Activated naive CD8-positive, alpha-beta T cell treated with anti-CD3 and anti-CD28 coated beads for 36 hours (primary cell): ENCODE results near the gene TBC1D2. TPM values are rescaled to one million over a fixed set of nuclear protein-coding genes. Genes with fewer than 3 reads are reported as not detected.

Source experiments
- DNase-seq: peaks from one replicate; pipeline ENCODE4 v3.0.0; 2021
- H3K27ac Mint-ChIP-seq: one replicate; pipeline ENCODE4 v1.8.0; 2022; ENCODE audit warnings: mild to moderate bottlenecking, moderate library complexity, mixed read lengths
- H3K27me3 Mint-ChIP-seq: one replicate; pipeline ENCODE4 v1.8.0; 2022; ENCODE audit warnings: mild to moderate bottlenecking, mixed read lengths
- H3K36me3 Mint-ChIP-seq: one replicate; pipeline ENCODE4 v1.8.0; 2021; ENCODE audit warnings: mild to moderate bottlenecking, mixed read lengths
- H3K4me1 Mint-ChIP-seq: one replicate; pipeline ENCODE4 v1.8.0; 2021; ENCODE audit warnings: mixed read lengths
- H3K4me3 Mint-ChIP-seq: one replicate; pipeline ENCODE4 v1.8.0; 2022; ENCODE audit warnings: mild to moderate bottlenecking, moderate library complexity, mixed read lengths
- H3K9me3 Mint-ChIP-seq: one replicate; pipeline ENCODE4 v1.8.0; 2022; ENCODE audit warnings: mixed read lengths
- total RNA-seq, 2 experiments: library from RNA; stranded (reverse); gene quantifications; one replicate each; pipeline ENCODE4 v1.2.3, GENCODE V29; 2021

The TBC1D2 gene
- total RNA-seq, 2 experiments from 2014 or later = 1.8 to 2.2 TPM

DNA sequence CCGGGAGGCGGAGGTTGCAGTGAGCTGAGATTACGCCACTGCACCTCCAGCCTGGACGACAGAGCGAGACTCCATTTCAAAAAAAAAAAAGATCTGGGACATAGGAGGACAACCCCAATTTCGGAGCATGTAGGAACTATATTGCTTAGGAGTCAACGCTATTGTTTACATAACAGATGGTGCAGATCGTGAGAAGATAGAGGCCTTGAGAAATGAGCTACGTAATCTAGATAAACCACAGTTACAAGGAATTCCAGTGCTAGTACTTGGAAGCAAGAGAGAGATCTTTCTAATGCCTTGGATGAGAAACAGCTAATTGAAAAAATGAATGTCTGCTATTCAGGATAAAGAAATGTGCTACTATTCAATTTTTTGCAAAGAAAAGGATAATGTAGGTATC lies 20.3 kb downstream of the TBC1D2 start:
- Mint-ChIP-seq H3K27me3 (no peaks in the 10 kb centered on the region), H3K4me3 (no peak overlapping the region), H3K27ac (no peak overlapping the region), H3K36me3 (peaks cover 4% of the 10 kb centered on the region), H3K4me1 (no peaks in the 10 kb centered on the region), H3K9me3 (no peaks in the 10 kb centered on the region)
- no peak for DNase-seq

DNA sequence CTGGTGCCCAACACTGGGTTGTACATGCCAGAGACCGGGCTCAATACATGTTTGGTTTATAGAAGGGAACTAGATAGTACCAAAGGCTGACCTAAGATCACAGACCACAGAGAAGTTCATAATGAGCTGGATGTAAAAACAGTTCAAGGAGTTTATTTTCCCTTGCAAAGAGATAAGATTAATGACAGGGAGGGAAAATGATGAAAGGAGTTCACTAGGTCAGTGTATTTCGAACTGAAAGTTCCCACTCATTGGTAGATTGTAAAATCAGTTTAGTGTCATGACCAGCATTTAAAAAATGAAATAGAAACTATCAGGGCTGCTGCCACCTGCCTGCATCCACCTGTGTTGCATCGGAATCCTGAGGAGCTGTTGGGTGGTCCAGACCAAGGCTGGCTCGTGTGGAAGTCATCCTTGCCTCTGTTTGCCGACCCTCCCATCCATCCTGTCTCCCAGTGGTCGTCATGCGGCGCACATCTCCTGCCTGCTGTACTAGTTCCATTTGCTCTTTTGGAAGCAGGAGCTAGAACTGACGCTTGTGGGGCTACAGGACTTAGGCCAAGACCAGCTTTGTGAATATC lies 21.1 kb downstream of the TBC1D2 start:
- Mint-ChIP-seq H3K4me1 (no peaks in the 10 kb centered on the region), H3K4me3 (no peak overlapping the region), H3K27ac (no peak overlapping the region), H3K9me3 (no peaks in the 10 kb centered on the region), H3K36me3 (peaks cover 4% of the 10 kb centered on the region), H3K27me3 (no peaks in the 10 kb centered on the region)
- DNase-seq = no peak

DNA sequence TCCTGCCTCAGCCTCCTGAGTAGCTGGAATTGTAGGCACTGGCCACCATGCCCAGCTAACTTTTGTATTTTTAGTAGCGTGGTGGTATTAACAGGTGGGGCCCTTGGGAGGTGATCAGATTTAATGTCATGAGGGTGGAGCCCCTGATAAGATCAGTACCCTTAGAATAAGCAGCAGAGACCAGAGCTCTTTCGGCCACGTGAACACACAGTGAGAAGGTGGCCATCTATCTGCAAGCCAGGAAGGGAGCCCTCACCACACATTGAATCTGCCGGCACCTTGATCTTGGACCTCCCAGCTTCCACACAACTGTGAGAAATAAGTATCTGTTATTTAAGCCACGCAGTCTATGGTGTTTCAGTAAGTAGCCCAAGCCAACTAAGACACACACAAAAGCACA lies 22.5 kb downstream of the TBC1D2 start:
- Mint-ChIP-seq H3K27me3 (no peaks in the 10 kb centered on the region), H3K36me3 (peaks cover 4% of the 10 kb centered on the region), H3K4me3 (no peak overlapping the region), H3K9me3 (no peaks in the 10 kb centered on the region), H3K27ac (no peak overlapping the region), H3K4me1 (no peaks in the 10 kb centered on the region)
- no peak for DNase-seq

DNA sequence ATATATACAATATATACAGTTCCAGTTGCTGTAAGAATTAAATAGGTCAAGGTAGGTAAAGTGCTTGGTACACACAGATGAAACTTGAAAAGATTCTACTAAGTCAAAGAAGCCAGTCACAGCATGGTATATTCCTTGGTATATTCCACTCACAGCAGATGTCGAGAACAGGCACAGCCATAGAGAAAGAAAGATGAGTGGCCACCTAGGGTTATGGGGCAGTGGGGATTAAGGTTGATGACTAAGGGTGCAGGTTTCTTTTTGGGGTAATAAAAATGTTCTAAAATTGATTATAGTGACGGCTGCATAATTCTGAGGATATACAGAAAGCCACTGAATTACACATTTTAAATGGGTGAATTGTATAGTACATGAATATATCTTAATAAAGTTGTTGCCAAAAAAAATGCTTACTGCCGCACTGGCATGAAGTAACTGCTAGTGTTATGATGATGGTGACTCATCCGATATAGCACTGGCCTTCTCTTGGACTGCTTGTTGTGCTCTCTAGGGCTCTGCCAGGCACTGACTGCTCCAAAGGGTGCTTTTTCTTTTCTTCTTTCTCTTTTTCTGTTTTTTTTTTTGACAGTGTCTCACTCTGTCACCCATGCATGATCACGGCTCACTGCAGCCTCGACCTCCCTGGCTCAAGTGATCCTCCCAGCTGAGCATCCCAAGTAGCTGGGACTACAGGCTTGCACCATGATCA lies 23.5 kb downstream of the TBC1D2 start:
- H3K27me3 Mint-ChIP-seq = no peaks in the 10 kb centered on the region
- H3K9me3 Mint-ChIP-seq = no peaks in the 10 kb centered on the region
- H3K4me3 Mint-ChIP-seq = no peak overlapping the region
- DNase-seq = no peak
- peaks cover 4% of the 10 kb centered on the region for H3K36me3 Mint-ChIP-seq
- H3K27ac Mint-ChIP-seq = no peak overlapping the region
- no peaks in the 10 kb centered on the region for H3K4me1 Mint-ChIP-seq

DNA sequence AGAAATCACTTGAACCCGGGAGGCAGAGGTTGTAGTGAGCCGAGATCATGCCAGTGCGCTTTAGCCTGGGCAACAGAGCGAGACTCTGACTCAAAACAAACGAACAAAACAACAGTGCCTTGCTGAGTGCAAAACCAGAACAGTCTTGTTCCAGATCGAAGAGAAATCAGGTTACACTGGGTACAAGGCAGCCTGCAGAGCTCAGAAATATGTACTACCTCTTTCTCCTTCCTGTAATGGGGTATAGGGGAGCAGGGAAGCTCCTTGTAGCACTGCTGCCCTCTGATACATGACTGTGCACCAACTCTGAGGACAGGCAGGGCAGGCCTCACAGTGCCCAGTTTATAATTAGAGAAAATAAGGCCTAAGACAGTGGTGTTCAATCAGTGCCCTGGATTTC lies 24.7 kb downstream of the TBC1D2 start:
- H3K4me1 Mint-ChIP-seq = no peaks in the 10 kb centered on the region
- H3K27me3 Mint-ChIP-seq = no peaks in the 10 kb centered on the region
- no peaks in the 10 kb centered on the region for H3K9me3 Mint-ChIP-seq
- H3K27ac Mint-ChIP-seq = no peak overlapping the region
- no peak overlapping the region for H3K4me3 Mint-ChIP-seq
- H3K36me3 Mint-ChIP-seq = peaks cover 4% of the 10 kb centered on the region
- DNase-seq = no peak

DNA sequence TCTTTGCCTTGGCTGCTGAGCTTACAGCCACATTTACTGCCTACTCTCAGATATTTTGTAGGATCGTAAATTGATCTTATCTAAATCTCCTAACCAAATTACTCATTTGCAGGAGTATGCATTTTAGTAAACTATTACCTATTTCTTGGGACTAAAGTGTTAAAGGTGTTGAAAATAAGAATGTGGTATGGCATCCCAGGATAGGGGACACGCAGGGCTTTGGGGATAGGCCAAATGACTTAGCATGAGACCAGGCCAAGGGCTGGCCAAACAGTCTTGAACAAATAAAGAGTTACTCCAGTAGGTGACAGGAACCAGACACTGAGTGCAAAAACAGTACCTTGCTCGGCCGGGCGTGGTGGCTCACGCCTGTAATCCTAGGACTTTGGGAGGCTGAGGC lies 25.1 kb downstream of the TBC1D2 start:
- Mint-ChIP-seq H3K4me3 (no peak overlapping the region), H3K27ac (no peak overlapping the region), H3K27me3 (no peaks in the 10 kb centered on the region), H3K4me1 (no peaks in the 10 kb centered on the region), H3K9me3 (no peaks in the 10 kb centered on the region), H3K36me3 (peaks cover 4% of the 10 kb centered on the region)
- DNase-seq = no peak

DNA sequence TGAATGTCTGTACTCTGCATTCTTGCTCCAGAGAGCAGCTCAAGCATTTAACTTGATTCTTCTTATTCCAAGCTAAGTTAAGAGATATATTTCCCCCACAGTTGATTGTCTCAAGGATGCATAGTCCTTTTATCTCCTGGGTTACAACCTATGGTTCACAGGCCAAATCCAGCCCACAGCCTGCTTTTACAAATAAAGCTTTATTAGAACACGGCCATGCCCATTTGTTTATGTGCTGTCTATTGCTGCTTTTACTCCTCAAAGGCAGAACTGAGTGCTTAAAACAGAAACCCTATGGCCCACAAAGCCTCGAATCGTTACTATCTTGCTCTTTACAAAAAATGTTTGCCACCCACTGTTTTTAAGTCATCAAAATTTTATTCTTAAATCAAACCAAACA lies 25.8 kb downstream of the TBC1D2 start:
- H3K4me1 Mint-ChIP-seq = no peaks in the 10 kb centered on the region
- peaks cover 4% of the 10 kb centered on the region for H3K36me3 Mint-ChIP-seq
- no peak overlapping the region for H3K4me3 Mint-ChIP-seq
- no peaks in the 10 kb centered on the region for H3K27me3 Mint-ChIP-seq
- H3K9me3 Mint-ChIP-seq = no peaks in the 10 kb centered on the region
- H3K27ac Mint-ChIP-seq = no peak overlapping the region
- DNase-seq = no peak

DNA sequence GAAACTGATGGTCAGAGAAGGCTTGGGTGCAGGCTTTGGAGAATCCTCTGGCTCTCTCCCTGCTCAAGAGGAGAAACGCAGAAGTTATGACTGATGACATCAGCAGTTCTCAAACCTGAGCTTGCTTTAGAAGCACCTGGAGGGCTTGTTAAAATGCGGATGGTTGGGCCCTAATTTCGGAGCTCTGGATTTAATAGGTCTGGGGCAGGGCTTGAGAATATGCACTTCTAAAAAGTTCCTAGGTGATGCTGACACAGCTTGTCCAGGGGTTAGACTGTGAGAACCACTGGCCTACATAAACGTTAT lies 26.4 kb downstream of the TBC1D2 start:
- Mint-ChIP-seq H3K27ac (no peak overlapping the region), H3K36me3 (peaks cover 4% of the 10 kb centered on the region), H3K4me1 (no peaks in the 10 kb centered on the region), H3K9me3 (no peaks in the 10 kb centered on the region), H3K4me3 (no peak overlapping the region), H3K27me3 (no peaks in the 10 kb centered on the region)
- no peak for DNase-seq

DNA sequence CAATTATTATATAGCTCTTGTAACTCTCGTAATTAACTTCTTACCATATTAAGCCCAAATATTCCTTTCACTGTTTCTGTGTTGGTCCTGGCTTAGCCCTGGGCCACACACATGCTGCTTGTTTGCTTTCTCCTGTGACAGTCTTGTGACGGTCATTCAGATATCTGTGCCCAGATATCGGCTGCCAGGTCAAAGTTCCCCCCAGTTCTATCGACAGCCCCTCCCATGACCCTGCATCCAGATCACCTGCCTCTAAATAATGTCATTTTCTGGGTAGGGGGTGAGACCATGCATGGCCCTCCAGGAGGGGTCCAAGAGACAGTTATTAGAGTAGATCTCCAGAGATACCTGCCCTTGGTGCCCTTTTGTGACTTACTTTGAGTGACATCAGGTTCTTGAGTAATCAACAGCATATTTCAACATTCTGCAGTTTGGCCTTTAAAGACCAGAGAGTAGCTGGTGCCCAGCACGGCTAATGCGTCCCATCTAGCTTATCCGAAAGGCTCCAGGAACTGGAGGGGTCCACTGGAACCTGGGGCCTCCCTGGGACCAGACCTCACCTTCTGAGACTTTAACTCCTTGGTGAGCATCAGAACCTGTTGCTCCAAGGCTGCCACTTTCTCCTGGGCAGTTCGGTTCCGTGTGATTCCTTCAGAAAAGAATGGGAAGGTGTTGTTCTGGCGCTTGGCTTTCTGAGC lies 26.9 kb downstream of the TBC1D2 start:
- no peak overlapping the region for H3K4me3 Mint-ChIP-seq
- H3K27me3 Mint-ChIP-seq = no peaks in the 10 kb centered on the region
- no peak for DNase-seq
- peak overlapping the region; percentile 5 for H3K27ac Mint-ChIP-seq
- H3K36me3 Mint-ChIP-seq = peaks cover 4% of the 10 kb centered on the region
- no peaks in the 10 kb centered on the region for H3K4me1 Mint-ChIP-seq
- H3K9me3 Mint-ChIP-seq = no peaks in the 10 kb centered on the region

DNA sequence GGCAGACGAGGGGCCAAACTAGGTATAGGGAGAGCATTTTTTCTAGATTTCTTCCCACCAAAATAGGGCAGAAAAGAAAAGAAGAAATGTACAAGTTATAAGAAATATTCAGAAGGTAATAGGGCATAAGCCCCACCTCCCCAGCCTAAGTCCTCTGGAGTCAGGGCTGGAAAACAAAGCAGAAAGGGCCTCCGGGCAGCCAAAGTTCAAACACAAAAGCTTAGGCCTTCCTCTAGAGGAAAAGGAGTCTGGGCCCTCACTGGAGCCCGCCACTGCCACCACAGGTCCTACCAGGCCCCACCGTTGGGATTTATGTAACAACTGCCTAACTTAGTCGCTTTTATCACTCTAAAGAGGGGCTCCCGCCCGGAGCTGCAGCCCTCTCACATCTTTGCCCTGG lies 27.6 kb downstream of the TBC1D2 start:
- H3K4me1 Mint-ChIP-seq = no peaks in the 10 kb centered on the region
- H3K27ac Mint-ChIP-seq = no peak overlapping the region
- peaks cover 4% of the 10 kb centered on the region for H3K36me3 Mint-ChIP-seq
- no peaks in the 10 kb centered on the region for H3K27me3 Mint-ChIP-seq
- H3K4me3 Mint-ChIP-seq = no peak overlapping the region
- DNase-seq = no peak
- H3K9me3 Mint-ChIP-seq = no peaks in the 10 kb centered on the region

DNA sequence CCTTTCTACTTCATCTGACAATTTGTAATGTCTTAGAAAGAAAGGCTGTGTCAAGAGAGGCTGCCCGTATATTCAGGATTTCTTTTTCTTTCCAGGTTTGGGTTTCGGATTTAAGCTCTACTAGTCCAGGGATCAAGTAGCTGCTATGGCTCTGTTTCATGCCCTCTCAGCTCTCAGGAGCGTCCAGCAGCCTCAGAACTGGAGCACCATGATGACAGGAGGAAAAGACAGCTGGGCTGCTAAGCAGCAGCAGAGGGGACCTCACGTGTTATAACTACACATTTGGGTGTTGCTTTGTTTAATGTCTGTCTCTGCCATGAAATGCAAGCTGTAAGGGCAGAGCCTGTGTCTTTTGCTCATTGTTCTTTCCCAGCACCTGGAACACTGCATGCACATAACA lies 28.5 kb downstream of the TBC1D2 start:
- no peaks in the 10 kb centered on the region for H3K9me3 Mint-ChIP-seq
- peaks cover 1% of the 10 kb centered on the region for H3K36me3 Mint-ChIP-seq
- no peak overlapping the region for H3K27ac Mint-ChIP-seq
- no peaks in the 10 kb centered on the region for H3K27me3 Mint-ChIP-seq
- H3K4me3 Mint-ChIP-seq = no peak overlapping the region
- DNase-seq = no peak
- H3K4me1 Mint-ChIP-seq = no peaks in the 10 kb centered on the region

DNA sequence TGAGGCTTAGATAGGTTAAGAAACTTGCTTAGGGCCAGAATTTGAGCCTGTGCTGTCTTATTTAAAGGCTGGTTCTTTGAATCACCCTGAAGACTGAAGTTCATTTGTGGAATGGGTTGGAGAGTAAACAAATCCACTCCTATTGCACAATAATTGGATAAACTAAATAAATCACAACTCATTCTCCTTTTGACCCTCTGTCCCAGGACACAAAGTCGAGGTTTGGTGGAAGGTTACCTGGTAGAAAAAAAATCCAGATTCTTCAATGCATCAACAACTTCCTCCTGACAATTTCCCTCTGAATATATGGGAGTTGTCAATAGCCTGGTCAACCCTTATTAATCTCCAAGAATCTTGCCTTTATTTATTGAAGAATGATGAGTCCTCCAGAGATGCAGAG lies 28.9 kb downstream of the TBC1D2 start:
- Mint-ChIP-seq H3K4me3 (no peak overlapping the region), H3K27ac (no peak overlapping the region), H3K9me3 (no peaks in the 10 kb centered on the region), H3K4me1 (no peaks in the 10 kb centered on the region), H3K27me3 (no peaks in the 10 kb centered on the region), H3K36me3 (peaks cover 1% of the 10 kb centered on the region)
- no peak for DNase-seq

DNA sequence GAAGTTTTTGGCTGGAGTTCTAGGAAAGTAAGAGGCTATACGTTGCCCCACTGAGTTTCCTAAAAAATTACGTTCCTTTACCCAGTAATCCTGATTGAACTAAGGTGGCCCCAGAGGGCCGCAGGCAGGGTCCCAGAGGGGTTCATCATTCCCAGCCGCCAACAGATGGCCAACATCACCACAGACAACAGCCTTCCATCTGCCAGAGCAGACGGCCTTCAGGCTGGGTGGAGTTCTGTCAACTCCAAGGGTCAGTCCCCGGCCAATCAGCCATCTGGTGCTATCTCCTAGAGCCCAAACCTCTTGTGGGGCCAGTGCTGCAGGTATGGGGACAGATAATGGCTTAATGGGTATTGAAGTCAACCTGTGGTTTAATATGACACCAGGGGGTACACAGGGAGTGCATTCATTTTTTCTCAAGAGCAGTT lies 30.4 kb downstream of the TBC1D2 start:
- no peak overlapping the region for H3K27ac Mint-ChIP-seq
- H3K9me3 Mint-ChIP-seq = no peaks in the 10 kb centered on the region
- no peaks in the 10 kb centered on the region for H3K27me3 Mint-ChIP-seq
- no peak overlapping the region for H3K4me3 Mint-ChIP-seq
- no peak for DNase-seq
- no peaks in the 10 kb centered on the region for H3K4me1 Mint-ChIP-seq
- H3K36me3 Mint-ChIP-seq = no peaks in the 10 kb centered on the region

DNA sequence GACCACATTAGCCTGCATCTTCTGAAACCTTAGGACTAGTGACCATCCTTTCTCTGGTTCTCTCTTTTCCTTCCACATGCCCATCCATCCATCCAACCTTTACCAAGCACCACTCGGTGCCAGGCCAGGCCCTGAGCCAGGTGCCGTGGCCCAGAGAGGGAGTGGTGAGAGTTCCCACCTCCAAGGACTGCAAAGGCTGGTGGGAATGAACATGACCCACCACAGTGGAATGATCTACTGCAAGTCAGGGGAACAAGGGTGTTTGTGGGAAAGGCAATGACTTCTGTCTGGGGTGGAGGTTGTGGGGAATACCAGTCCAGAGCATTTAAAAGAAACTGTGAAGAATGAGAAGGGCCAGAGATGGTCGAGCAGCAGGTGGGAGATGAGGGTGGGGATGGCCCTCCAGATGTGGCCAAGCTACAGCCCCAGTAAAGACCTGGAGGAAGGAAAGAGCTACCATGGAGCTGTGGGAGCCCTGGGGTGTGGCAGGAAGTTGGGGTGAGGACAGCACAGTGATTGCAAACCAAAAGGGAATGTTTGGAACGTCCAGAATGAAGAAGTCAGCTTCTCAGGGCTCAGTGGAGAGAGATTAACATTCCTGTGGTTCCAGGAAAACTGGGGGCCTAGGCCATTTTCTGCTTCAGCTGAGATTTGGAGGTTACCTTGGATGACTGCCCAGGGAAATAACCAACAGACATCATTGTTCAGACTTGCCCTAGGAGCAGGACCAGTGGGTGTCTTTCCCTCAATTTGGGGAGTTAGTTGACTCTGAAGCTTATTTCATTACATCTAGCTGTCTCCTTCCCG lies 32.4 kb downstream of the TBC1D2 start:
- H3K27ac Mint-ChIP-seq = no peak overlapping the region
- no peaks in the 10 kb centered on the region for H3K9me3 Mint-ChIP-seq
- no peak for DNase-seq

DNA sequence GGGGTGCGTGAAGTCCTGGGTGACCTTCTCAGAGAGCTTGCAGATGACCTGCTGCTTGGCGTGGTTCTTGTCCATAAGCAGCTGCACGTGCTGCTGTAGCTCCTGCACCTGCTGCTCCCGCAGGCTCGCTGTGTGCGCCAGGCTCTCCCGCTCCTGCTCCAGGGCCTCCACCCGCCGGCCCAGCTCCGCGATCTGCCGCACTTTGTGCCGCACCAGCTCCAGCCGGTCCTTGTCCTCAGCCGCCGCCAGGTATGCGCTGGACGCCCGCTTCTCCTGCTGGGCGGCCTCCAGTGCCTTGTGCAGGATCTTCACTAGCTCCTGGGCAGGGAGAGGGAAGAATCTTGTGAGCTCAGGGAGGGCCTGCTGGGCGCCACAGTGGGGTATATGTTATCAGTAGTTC lies 34.5 kb downstream of the TBC1D2 start:
- no peak overlapping the region for H3K27ac Mint-ChIP-seq
- H3K36me3 Mint-ChIP-seq = no peaks in the 10 kb centered on the region
- no peak overlapping the region for H3K4me3 Mint-ChIP-seq

More for the DNA sequence above, 32.4 kb downstream of the TBC1D2 start:
- Mint-ChIP-seq H3K27me3 (no peaks in the 10 kb centered on the region), H3K36me3 (no peaks in the 10 kb centered on the region), H3K4me1 (no peaks in the 10 kb centered on the region), H3K4me3 (no peak overlapping the region)

More for the DNA sequence above, 34.5 kb downstream of the TBC1D2 start:
- DNase-seq = no peak
- Mint-ChIP-seq H3K9me3 (no peaks in the 10 kb centered on the region), H3K4me1 (no peaks in the 10 kb centered on the region), H3K27me3 (no peaks in the 10 kb centered on the region)
